ENCODE measurements around the gene RPS14.

Gene RPS14

GRCh38 chr5:150398722-150399523 is 50.6 kb downstream of the RPS14 start:
- DNase-seq, result peak; percentile 15

GRCh38 chr5:150397782-150398721 is 51.5 kb downstream of the RPS14 start:
- DNase-seq, result no peak

GRCh38 chr5:150397146-150397781 is 52.3 kb downstream of the RPS14 start:
- no peak for DNase-seq

- no peak for DNase-seq
These were observed 53.3 kb downstream of the RPS14 start for GRCh38 chr5:150396267-150396666.

- no peak for DNase-seq
These were observed 53.9 kb downstream of the RPS14 start for GRCh38 chr5:150395688-150395975.

GRCh38 chr5:150394912-150395687 is 54.4 kb downstream of the RPS14 start:
- no peak for DNase-seq

- DNase-seq, result no peak
These were observed 55.4 kb downstream of the RPS14 start for GRCh38 chr5:150394131-150394530.

- no peak for DNase-seq
These were observed 56.4 kb downstream of the RPS14 start for GRCh38 chr5:150393096-150393645.

GRCh38 chr5:150392680-150393079 is 56.9 kb downstream of the RPS14 start:
- no peak for DNase-seq

Measured in activated naive CD4-positive, alpha-beta T cell treated with Interleukin-2 at 50 U/mL for 16 hours (primary cell).